ENCODE data around the gene ADAMTS2. TPM values are rescaled to one million over a fixed set of nuclear protein-coding genes. Genes with fewer than 3 reads are reported as not detected.

The ADAMTS2 gene
- total and polyA plus RNA-seq, 2 of the 4 experiments (the other 2 are of a cell fraction) = 19.0 to 58.8 TPM

GRCh38 chr5:179373101-179373934 is 28.1 kb upstream of the ADAMTS2 start:
- no peak overlapping the region for H4K91ac ChIP-seq (ENCODE audit: insufficient read depth, low read depth, low read length)
- no peaks in the 10 kb centered on the region for H3K27me3 ChIP-seq (ENCODE audit: control insufficient read depth, insufficient read depth, low read length)
- in situ Hi-C loops (cut with MboI; ENCODE audit: low sequenced_read_pairs) (no loop called here), intact Hi-C loops (cut with micrococcal nuclease) (no loop called here), dilution Hi-C loops (cut with HindIII; ENCODE audit: low sequenced_read_pairs, unreplicated experiment) (no loop called here)
- no peak overlapping the region for H2AK9ac ChIP-seq (replicated peaks; ENCODE audit: low read depth, low read length, poor library complexity)
- H2BK15ac ChIP-seq (ENCODE audit: low read depth, low read length) = no peak overlapping the region
- ATAC-seq (ENCODE audit: low read depth) (no peak), DNase-seq (no peak)
- no peak overlapping the region for H2BK20ac ChIP-seq (ENCODE audit: low read depth, low read length)
- H3K18ac ChIP-seq (ENCODE audit: low read depth, low read length) = no peak overlapping the region
- peaks cover 4 to 14% of the 10 kb centered on the region in 2 experiments; a peak in 2 of 4 replicates for H3K79me1 ChIP-seq (ENCODE audit: low read depth in 1 of 2, low read length in 2 of 2)
- no peak overlapping the region for H3K4ac ChIP-seq (ENCODE audit: low read depth, low read length)
- BruUV-seq (replicated peaks) = no TSS peak
- H2AK5ac ChIP-seq (ENCODE audit: low read depth, low read length) = no peak overlapping the region
- H3K56ac ChIP-seq (ENCODE audit: extremely low read depth, insufficient read depth, low read length) = no peak overlapping the region
- ChIA-PET CTCF (no interaction called here), POLR2A (ENCODE audit: unreplicated experiment) (no interaction called here)
- H3K27ac ChIP-seq (ENCODE audit: insufficient read depth, low read length) = no peak overlapping the region
- H3K4me3 ChIP-seq (ENCODE audit: insufficient read depth, low read depth, low read length) = no peak overlapping the region
- H3K14ac ChIP-seq (replicated peaks; ENCODE audit: low read depth, low read length) = no peak overlapping the region
- H4K5ac ChIP-seq (ENCODE audit: low read depth, low read length) = no peak overlapping the region
- 84% methylated on average over 10 of the region's 26 CpGs; no CpG with 5 or more reads in 1 of the 2 experiments for WGBS, 2 experiments (ENCODE audit: extremely low coverage in 2 of 2, insufficient read length in 1 of 2)
- H3K36me3 ChIP-seq (ENCODE audit: control insufficient read depth, insufficient read depth, low read length) = no peaks in the 10 kb centered on the region
- peaks cover 8% of the 10 kb centered on the region; the same call in 1 of the 2 replicates for H3K9me1 ChIP-seq (ENCODE audit: insufficient read depth, low read length)
- no peak overlapping the region for H2BK5ac ChIP-seq (ENCODE audit: low read depth, low read length, poor library complexity, severe bottlenecking)
- H2BK120ac ChIP-seq (ENCODE audit: low read depth, low read length) = no peak overlapping the region
- H3K4me2 ChIP-seq (ENCODE audit: low read depth, low read length) = no peak overlapping the region
- no peak overlapping the region for H3K9ac ChIP-seq (ENCODE audit: low read depth, low read length)
- H4K8ac ChIP-seq (ENCODE audit: low read depth in 2 of 2, low read length in 2 of 2) = no peak overlapping the region
- H3K23ac ChIP-seq (ENCODE audit: low read depth, low read length) = no peak overlapping the region
- TF ChIP-seq RFX5 (IDR thresholded peaks at IDR 0.05; ENCODE audit: low read depth, low read length) (no peak), RCOR1 (IDR thresholded peaks at IDR 0.05; ENCODE audit: insufficient replicate concordance, low read length) (no peak), RAD21 (IDR thresholded peaks at IDR 0.05; ENCODE audit: low read length) (no peak), ELK1 (IDR thresholded peaks at IDR 0.05; ENCODE audit: borderline replicate concordance, low read depth, low read length) (no peak)
- H3K9me3 ChIP-seq (ENCODE audit: control insufficient read depth, insufficient read depth, low read length) = no peaks in the 10 kb centered on the region
- no peaks in the 10 kb centered on the region for H4K20me1 ChIP-seq (ENCODE audit: insufficient read depth, low read length)
- H3K4me1 ChIP-seq (ENCODE audit: control insufficient read depth, insufficient read depth, low read length) = peaks cover 13% of the 10 kb centered on the region
- H2AFZ ChIP-seq (replicated peaks; ENCODE audit: low read length, poor library complexity) = no peak overlapping the region
